Hepatocyte (in vitro differentiated cells): ENCODE measurements around the gene TXNDC17. TPM values are rescaled to one million over a fixed set of nuclear protein-coding genes. Genes with fewer than 3 reads are reported as not detected.
A peak's percentile ranks its signal among the peaks of the same experiment; 100 is the strongest.
"Not testable (repeated sequence)": the region's sequence is repeated elsewhere in the genome, so short reads cannot be mapped to it uniquely, and the experiment has no call there.

Experiments used
- DNase-seq: peaks from one replicate; pipeline ENCODE4 v3.0.0-alpha.2; 2016; ENCODE audit warnings: low spot score
- H2AFZ ChIP-seq: fragments of 200-600 bp; sonication (generic); 2 replicates; pipeline ENCODE4 v1.6.0; 2016; ENCODE audit warnings: antibody characterized with exemption, mild to moderate bottlenecking
- H3K27ac ChIP-seq: fragments of 200-600 bp; sonication (generic); 2 replicates; pipeline ENCODE4 v1.5.1; 2016; ENCODE audit warnings: mild to moderate bottlenecking
- H3K27me3 ChIP-seq: fragments of 200-600 bp; sonication (generic); 2 replicates; pipeline ENCODE4 v1.6.1; 2016
- H3K36me3 ChIP-seq: fragments of 200-600 bp; sonication (generic); replicated peaks from 2 replicates; pipeline ENCODE4 v1.5.1; 2016; ENCODE audit warnings: low read depth; ENCODE audit not compliant: insufficient read depth
- H3K4me1 ChIP-seq: fragments of 200-600 bp; sonication (generic); 2 replicates; pipeline ENCODE4 v1.5.1; 2016; ENCODE audit warnings: mild to moderate bottlenecking, moderate library complexity; ENCODE audit not compliant: insufficient read depth
- H3K4me2 ChIP-seq: fragments of 200-600 bp; sonication (generic); 2 replicates; pipeline ENCODE4 v1.6.0; 2016
- H3K4me3 ChIP-seq: fragments of 200-600 bp; sonication (generic); 2 replicates; pipeline ENCODE4 v1.5.1; 2016; ENCODE audit warnings: mild to moderate bottlenecking
- H3K79me2 ChIP-seq: fragments of 200-600 bp; sonication (generic); 2 replicates; pipeline ENCODE4 v1.6.0; 2017; ENCODE audit warnings: mild to moderate bottlenecking
- H3K9me2 ChIP-seq: fragments of 200-600 bp; sonication (generic); replicated peaks from 2 replicates; pipeline ENCODE4 v1.6.0; 2017; ENCODE audit warnings: mild to moderate bottlenecking; ENCODE audit not compliant: insufficient read depth
- H3K9me3 ChIP-seq: fragments of 200-600 bp; sonication (generic); 2 replicates; pipeline ENCODE4 v1.5.1; 2016; ENCODE audit warnings: low read depth, mild to moderate bottlenecking
- H4K20me1 ChIP-seq: fragments of 200-600 bp; sonication (generic); 2 replicates; pipeline ENCODE4 v1.6.0; 2016; ENCODE audit warnings: mild to moderate bottlenecking; ENCODE audit not compliant: insufficient read depth, poor library complexity, severe bottlenecking
- EZH2 ChIP-seq: fragments of 200-600 bp; sonication (generic); IDR thresholded peaks from 2 replicates; pipeline ENCODE4 v1.6.1; 2016; ENCODE audit warnings: antibody characterized with exemption, mild to moderate bottlenecking, borderline replicate concordance
- EZH2phosphoT487 ChIP-seq: fragments of 200-600 bp; sonication (generic); IDR thresholded peaks from one replicate; pipeline ENCODE4 v1.6.1; 2018; ENCODE audit warnings: antibody characterized with exemption, mild to moderate bottlenecking, low read depth, moderate library complexity; ENCODE audit not compliant: unreplicated experiment, severe bottlenecking
- WGBS: methylation state at CpG from one replicate; pipeline ENCODE4 v1.1.6; 2016; ENCODE audit warnings: low lambda C conversion rate; ENCODE audit errors: missing lambda C conversion rate; 5-methylcytosine and 5-hydroxymethylcytosine counted together
- polyA plus RNA-seq: library from polyadenylated mRNA; unstranded; fragments of >200 nt; fragmentation: Nextera tagmentation; extraction: Ambion mirVana; gene quantifications from 2 replicates; pipeline ENCODE4 v1.2.1, GENCODE V29; 2016
- total RNA-seq: library from RNA; depleted of rRNA; stranded (reverse); fragments of >200 nt; gene quantifications from 2 replicates; pipeline ENCODE4 v1.2.3, GENCODE V29; 2014
- TF ChIP-seq, protein P1 (sequence below): fragments of 200-600 bp; sonication (generic); IDR thresholded peaks from 2 replicates; pipeline ENCODE4 v1.5.1; 2016; ENCODE audit warnings: antibody characterized with exemption, mild to moderate bottlenecking; ENCODE audit not compliant: poor library complexity

Gene TXNDC17
- total and polyA plus RNA-seq, 2 experiments from 2014 or later = 106 to 406 TPM

DNA sequence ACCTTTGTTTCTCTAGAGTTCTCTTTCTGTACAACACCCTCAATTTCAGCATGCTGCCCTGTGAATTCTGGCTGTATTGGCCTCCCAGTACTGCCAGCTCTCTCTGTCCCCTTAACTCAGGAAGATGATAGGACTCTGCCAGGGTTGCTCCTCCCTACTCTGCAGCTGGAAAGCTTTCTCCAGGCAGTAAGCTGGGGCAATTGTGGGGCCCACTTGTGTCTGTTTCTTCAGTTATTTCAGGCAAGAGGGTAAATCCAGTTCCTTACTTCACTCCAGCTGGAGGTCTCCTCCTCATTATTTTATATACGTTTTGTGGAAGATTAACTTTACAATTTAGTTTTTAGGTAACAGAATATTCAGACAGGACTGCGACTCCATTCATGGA lies 20.6 kb downstream of the TXNDC17 start:
- no peak overlapping the region for H3K4me2 ChIP-seq
- WGBS = 84% methylated on average over 2 of the region's 2 CpGs
- no peaks in the 10 kb centered on the region for H3K9me3 ChIP-seq
- no peak for DNase-seq
- H3K9me2 ChIP-seq = no peaks in the 10 kb centered on the region
- H3K36me3 ChIP-seq = no peaks in the 10 kb centered on the region
- H3K27ac ChIP-seq = no peak overlapping the region
- H2AFZ ChIP-seq = no peak overlapping the region
- H3K27me3 ChIP-seq = no peaks in the 10 kb centered on the region
- no peak overlapping the region for H3K4me3 ChIP-seq
- no peaks in the 10 kb centered on the region for H4K20me1 ChIP-seq
- TF ChIP-seq, protein P1, sequence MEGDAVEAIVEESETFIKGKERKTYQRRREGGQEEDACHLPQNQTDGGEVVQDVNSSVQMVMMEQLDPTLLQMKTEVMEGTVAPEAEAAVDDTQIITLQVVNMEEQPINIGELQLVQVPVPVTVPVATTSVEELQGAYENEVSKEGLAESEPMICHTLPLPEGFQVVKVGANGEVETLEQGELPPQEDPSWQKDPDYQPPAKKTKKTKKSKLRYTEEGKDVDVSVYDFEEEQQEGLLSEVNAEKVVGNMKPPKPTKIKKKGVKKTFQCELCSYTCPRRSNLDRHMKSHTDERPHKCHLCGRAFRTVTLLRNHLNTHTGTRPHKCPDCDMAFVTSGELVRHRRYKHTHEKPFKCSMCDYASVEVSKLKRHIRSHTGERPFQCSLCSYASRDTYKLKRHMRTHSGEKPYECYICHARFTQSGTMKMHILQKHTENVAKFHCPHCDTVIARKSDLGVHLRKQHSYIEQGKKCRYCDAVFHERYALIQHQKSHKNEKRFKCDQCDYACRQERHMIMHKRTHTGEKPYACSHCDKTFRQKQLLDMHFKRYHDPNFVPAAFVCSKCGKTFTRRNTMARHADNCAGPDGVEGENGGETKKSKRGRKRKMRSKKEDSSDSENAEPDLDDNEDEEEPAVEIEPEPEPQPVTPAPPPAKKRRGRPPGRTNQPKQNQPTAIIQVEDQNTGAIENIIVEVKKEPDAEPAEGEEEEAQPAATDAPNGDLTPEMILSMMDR = no peak
- TF ChIP-seq EZH2phosphoT487 = no peak
- H3K4me1 ChIP-seq = no peaks in the 10 kb centered on the region
- H3K79me2 ChIP-seq = no peaks in the 10 kb centered on the region

DNA sequence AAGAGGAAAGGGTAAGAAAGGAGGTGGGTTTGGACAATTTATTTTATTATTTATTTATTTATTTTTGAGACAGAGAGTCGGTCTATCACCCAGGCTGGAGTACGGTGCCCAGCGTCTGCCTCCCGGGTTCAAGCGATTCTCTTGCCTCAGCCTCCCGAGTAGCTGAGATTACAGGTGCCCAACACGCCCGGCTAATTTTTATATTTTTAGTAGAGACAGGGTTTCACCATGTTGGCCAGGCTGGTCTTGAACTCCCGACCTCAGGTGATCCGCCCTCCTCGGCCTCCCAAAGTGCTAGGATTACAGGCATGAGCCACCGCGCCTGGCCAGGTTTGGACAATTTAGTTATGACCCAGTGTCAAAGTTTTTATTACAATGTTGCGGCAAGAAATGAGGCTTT lies 22.3 kb downstream of the TXNDC17 start:
- not testable (repeated sequence) for H3K27ac ChIP-seq, H3K27me3 ChIP-seq, H2AFZ ChIP-seq, DNase-seq, H3K4me3 ChIP-seq, H3K9me3 ChIP-seq, H3K4me1 ChIP-seq, H3K9me2 ChIP-seq, H3K4me2 ChIP-seq, H3K36me3 ChIP-seq, H4K20me1 ChIP-seq, H3K79me2 ChIP-seq
- 97% methylated on average over 14 of the region's 14 CpGs for WGBS

DNA sequence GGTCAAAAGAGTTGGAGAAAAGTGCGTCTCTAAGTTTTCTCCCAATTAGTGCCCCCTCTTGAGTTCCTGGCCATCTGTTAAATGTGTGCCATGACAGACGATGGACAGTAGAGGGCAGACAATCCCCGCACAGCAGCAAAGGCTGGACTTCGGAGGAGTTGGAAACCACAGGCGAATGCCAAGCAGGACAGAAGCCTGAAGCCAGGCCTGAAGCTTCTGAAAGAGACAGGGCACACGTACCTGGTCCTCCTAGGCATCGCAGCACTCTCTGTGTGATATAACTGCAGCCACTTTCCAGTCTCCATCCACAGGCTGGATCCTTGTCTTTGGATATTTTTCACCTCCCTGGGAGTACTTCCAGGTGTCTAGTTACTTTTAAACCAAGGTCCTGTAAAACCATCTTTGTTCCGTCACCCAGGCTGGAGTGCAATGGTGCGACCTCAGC lies 25.2 kb downstream of the TXNDC17 start:
- H3K9me3 ChIP-seq = no peaks in the 10 kb centered on the region
- H3K4me3 ChIP-seq = no peak overlapping the region
- WGBS = 24% methylated on average over 9 of the region's 9 CpGs
- H3K27me3 ChIP-seq = no peaks in the 10 kb centered on the region
- H3K36me3 ChIP-seq = no peaks in the 10 kb centered on the region
- no peaks in the 10 kb centered on the region for H4K20me1 ChIP-seq
- no peak overlapping the region for H3K27ac ChIP-seq
- no peak overlapping the region for H3K4me2 ChIP-seq
- no peaks in the 10 kb centered on the region for H3K4me1 ChIP-seq
- TF ChIP-seq EZH2 (no peak), EZH2phosphoT487 (no peak)
- TF ChIP-seq, protein P1 = peak; percentile 94
- no peaks in the 10 kb centered on the region for H3K79me2 ChIP-seq
- DNase-seq = peak; percentile 87
- H3K9me2 ChIP-seq = no peaks in the 10 kb centered on the region
- H2AFZ ChIP-seq = no peak overlapping the region

DNA sequence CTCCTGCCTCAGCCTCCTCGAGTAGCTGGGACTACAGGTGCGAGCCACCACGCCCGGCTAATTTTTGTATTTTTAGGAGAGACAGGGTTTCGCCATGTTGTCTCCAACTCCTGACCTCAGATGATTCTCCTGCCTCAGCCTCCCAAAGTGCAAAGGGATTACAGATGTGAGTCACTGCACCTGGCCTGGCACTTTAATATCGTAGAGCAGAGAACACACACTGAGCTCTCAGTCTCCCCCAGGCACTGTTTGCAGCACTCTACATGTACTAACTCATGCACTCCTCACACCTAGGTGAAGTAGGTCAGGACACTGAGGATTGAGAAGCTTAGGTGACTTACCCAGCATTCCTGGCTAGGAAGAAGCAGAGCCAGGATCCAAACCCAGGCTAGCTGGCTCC lies 25.7 kb downstream of the TXNDC17 start:
- Histone ChIP-seq H4K20me1 (no peaks in the 10 kb centered on the region), H3K4me2 (no peak overlapping the region), H3K27ac (no peak overlapping the region), H3K27me3 (no peaks in the 10 kb centered on the region), H3K79me2 (no peaks in the 10 kb centered on the region), H2AFZ (no peak overlapping the region), H3K4me1 (no peaks in the 10 kb centered on the region), H3K9me2 (no peaks in the 10 kb centered on the region), H3K36me3 (no peaks in the 10 kb centered on the region), H3K4me3 (no peak overlapping the region), H3K9me3 (no peaks in the 10 kb centered on the region)
- WGBS = 91% methylated on average over 6 of the region's 6 CpGs
- TF ChIP-seq EZH2phosphoT487 (no peak), EZH2 (no peak)
- TF ChIP-seq, protein P1 = no peak
- DNase-seq = no peak
